H9 (cell line): ENCODE data around the gene MAD1L1. TPM values are rescaled to one million over a fixed set of nuclear protein-coding genes. Genes with fewer than 3 reads are reported as not detected.

Source experiments
- DNase-seq: peaks from one replicate; pipeline ENCODE4 v3.0.0-alpha.2; 2017
- H2AFZ ChIP-seq: one replicate; pipeline ENCODE4 v1.6.1; 2013; ENCODE audit warnings: mild to moderate bottlenecking, low read length, control low read depth, moderate library complexity
- H2AK5ac ChIP-seq: 2 replicates; pipeline ENCODE4 v1.6.1; 2013; ENCODE audit warnings: low read length, control low read depth, mixed read lengths; ENCODE audit not compliant: insufficient read length
- H2BK120ac ChIP-seq: one replicate; pipeline ENCODE4 v1.6.1; 2013; ENCODE audit warnings: low read depth, mild to moderate bottlenecking, low read length, control low read depth, inconsistent platforms; ENCODE audit not compliant: poor library complexity, severe bottlenecking
- H2BK12ac ChIP-seq: 2 replicates; pipeline ENCODE4 v1.6.1; 2013; ENCODE audit warnings: low read length, control low read depth, mixed read lengths, low read depth; ENCODE audit not compliant: insufficient read length
- H2BK15ac ChIP-seq: 2 replicates; pipeline ENCODE4 v1.6.1; 2013; ENCODE audit warnings: low read depth, low read length, control low read depth
- H2BK20ac ChIP-seq: one replicate; pipeline ENCODE4 v1.6.1; 2013; ENCODE audit warnings: low read depth, mild to moderate bottlenecking, low read length, control low read depth, inconsistent platforms; ENCODE audit not compliant: poor library complexity, severe bottlenecking
- H2BK5ac ChIP-seq: 2 replicates; pipeline ENCODE4 v1.6.1; 2013; ENCODE audit warnings: low read length, control low read depth, mixed read lengths; ENCODE audit not compliant: insufficient read length
- H3K14ac ChIP-seq: 2 replicates; pipeline ENCODE4 v1.6.1; 2013; ENCODE audit warnings: low read length, control low read depth; ENCODE audit not compliant: insufficient read depth
- H3K18ac ChIP-seq: 2 replicates; pipeline ENCODE4 v1.6.1; 2013; ENCODE audit warnings: low read depth, mild to moderate bottlenecking, mixed read lengths, low read length, control low read depth; ENCODE audit not compliant: insufficient read length
- H3K23ac ChIP-seq: 2 replicates; pipeline ENCODE4 v1.6.1; 2013; ENCODE audit warnings: low read length, control low read depth, mixed read lengths, low read depth; ENCODE audit not compliant: insufficient read length
- H3K23me2 ChIP-seq: 2 replicates; pipeline ENCODE4 v1.6.1; 2013; ENCODE audit warnings: low read depth, mild to moderate bottlenecking, mixed read lengths, low read length, control low read depth; ENCODE audit not compliant: insufficient read length, poor library complexity, severe bottlenecking
- H3K27ac ChIP-seq: 2 replicates; pipeline ENCODE4 v1.5.1; 2013; ENCODE audit warnings: low read length, control low read depth, mixed read lengths, low read depth; ENCODE audit not compliant: insufficient read length
- H3K27me3 ChIP-seq: 2 replicates; pipeline ENCODE4 v1.6.1; 2013; ENCODE audit warnings: low read length, control low read depth, inconsistent platforms; ENCODE audit not compliant: insufficient read depth
- H3K4ac ChIP-seq: 2 replicates; pipeline ENCODE4 v1.6.1; 2013; ENCODE audit warnings: low read depth, mild to moderate bottlenecking, control low read depth, inconsistent platforms, low read length, moderate library complexity
- H3K4me1 ChIP-seq: 2 replicates; pipeline ENCODE4 v1.6.1; 2013; ENCODE audit warnings: low read length, control low read depth, inconsistent platforms; ENCODE audit not compliant: insufficient read depth
- H3K4me2 ChIP-seq: 2 replicates; pipeline ENCODE4 v1.6.1; 2013; ENCODE audit warnings: low read length, control low read depth, mixed read lengths; ENCODE audit not compliant: insufficient read length, insufficient read depth
- H3K56ac ChIP-seq: 2 replicates; pipeline ENCODE4 v1.6.1; 2013; ENCODE audit warnings: low read depth, mild to moderate bottlenecking, mixed read lengths, low read length, control low read depth; ENCODE audit not compliant: insufficient read length
- H3K79me1 ChIP-seq: 2 replicates; pipeline ENCODE4 v1.6.1; 2013; ENCODE audit warnings: low read depth, mild to moderate bottlenecking, moderate library complexity, low read length, control low read depth, inconsistent platforms; ENCODE audit not compliant: insufficient read depth, poor library complexity, severe bottlenecking
- H3K79me2 ChIP-seq: 2 replicates; pipeline ENCODE4 v1.6.1; 2013; ENCODE audit warnings: low read length, control low read depth, inconsistent platforms; ENCODE audit not compliant: insufficient read depth
- H3K9ac ChIP-seq: 2 replicates; pipeline ENCODE4 v1.6.1; 2013; ENCODE audit warnings: low read length, control low read depth, mixed read lengths; ENCODE audit not compliant: insufficient read length; ENCODE audit errors: extremely low read depth
- H3K9me3 ChIP-seq: one replicate; pipeline ENCODE4 v1.6.1; 2013; ENCODE audit warnings: low read depth, low read length, inconsistent platforms; ENCODE audit not compliant: control insufficient read depth
- H3T11ph ChIP-seq: one replicate; pipeline ENCODE4 v1.6.1; 2013; ENCODE audit warnings: mild to moderate bottlenecking, low read length, control low read depth, inconsistent platforms
- H4K20me1 ChIP-seq: one replicate; pipeline ENCODE4 v1.6.1; 2013; ENCODE audit not compliant: control insufficient read depth, insufficient read length, insufficient read depth
- H4K5ac ChIP-seq: 2 replicates; pipeline ENCODE4 v1.6.1; 2013; ENCODE audit warnings: low read depth, mild to moderate bottlenecking, mixed read lengths, low read length, control low read depth; ENCODE audit not compliant: insufficient read length
- H4K8ac ChIP-seq: replicated peaks from 2 replicates; pipeline ENCODE4 v1.6.1; 2013; ENCODE audit warnings: low read length, control low read depth, mixed read lengths, low read depth; ENCODE audit not compliant: insufficient read length
- H4K91ac ChIP-seq: 2 replicates; pipeline ENCODE4 v1.6.1; 2013; ENCODE audit warnings: low read depth, mild to moderate bottlenecking, moderate library complexity, mixed read lengths, low read length, control low read depth; ENCODE audit not compliant: insufficient read length
- H3K27ac Mint-ChIP-seq, 3 experiments: 2 replicates in 2 of 3; 3 replicates in 1 of 3; pipeline ENCODE4 v1.8.0; 2020 to 2021; ENCODE audit warnings: mixed read lengths in 3 of 3, mild to moderate bottlenecking in 1 of 3, moderate library complexity in 1 of 3
- H3K27me3 Mint-ChIP-seq: 2 replicates; pipeline ENCODE4 v1.8.0; 2021; ENCODE audit warnings: low read depth, mild to moderate bottlenecking, moderate library complexity, mixed read lengths
- H3K36me3 Mint-ChIP-seq, 3 experiments: 2 replicates in 2 of 3; 3 replicates in 1 of 3; pipeline ENCODE4 v1.8.0; 2020 to 2021; ENCODE audit warnings: low read depth in 3 of 3, mixed read lengths in 3 of 3; ENCODE audit not compliant: insufficient read depth in 1 of 3
- H3K4me1 Mint-ChIP-seq, 2 experiments: 2 replicates each; pipeline ENCODE4 v1.8.0; 2020; ENCODE audit warnings: mixed read lengths in 2 of 2
- H3K4me3 Mint-ChIP-seq, 2 experiments: 2 replicates in 1 of 2; 3 replicates in 1 of 2; pipeline ENCODE4 v1.8.0; 2020 to 2021; ENCODE audit warnings: mild to moderate bottlenecking in 2 of 2, mixed read lengths in 2 of 2, moderate library complexity in 1 of 2
- H3K9me3 Mint-ChIP-seq, 2 experiments: 2 replicates in 1 of 2; 3 replicates in 1 of 2; pipeline ENCODE4 v1.8.0; 2020; ENCODE audit warnings: mild to moderate bottlenecking in 2 of 2, mixed read lengths in 2 of 2, moderate library complexity in 1 of 2
- CTCF ChIP-seq: fragments of 200-600 bp; sonication (generic); conservative IDR thresholded peaks from 3 replicates; pipeline ENCODE4 v1.8.0; 2021; ENCODE audit warnings: antibody characterized with exemption, mild to moderate bottlenecking
- whole genome bisulfite sequencing: extraction: QIAGEN DNeasy Blood & Tissue Kit; methylation state at CpG from one replicate; pipeline ENCODE4 v1.1.7; 2013; ENCODE audit warnings: missing lambda C conversion rate, low lambda C conversion rate, mixed read lengths; ENCODE audit not compliant: insufficient read length; ENCODE audit errors: extremely low coverage; 5-methylcytosine and 5-hydroxymethylcytosine counted together
- total RNA-seq: library from RNA; stranded (reverse); gene quantifications from 2 replicates; pipeline ENCODE4 v1.2.1, GENCODE V29; 2021

Gene MAD1L1
- total RNA-seq, 1 experiment from 2014 or later: 39.0 TPM

DNA sequence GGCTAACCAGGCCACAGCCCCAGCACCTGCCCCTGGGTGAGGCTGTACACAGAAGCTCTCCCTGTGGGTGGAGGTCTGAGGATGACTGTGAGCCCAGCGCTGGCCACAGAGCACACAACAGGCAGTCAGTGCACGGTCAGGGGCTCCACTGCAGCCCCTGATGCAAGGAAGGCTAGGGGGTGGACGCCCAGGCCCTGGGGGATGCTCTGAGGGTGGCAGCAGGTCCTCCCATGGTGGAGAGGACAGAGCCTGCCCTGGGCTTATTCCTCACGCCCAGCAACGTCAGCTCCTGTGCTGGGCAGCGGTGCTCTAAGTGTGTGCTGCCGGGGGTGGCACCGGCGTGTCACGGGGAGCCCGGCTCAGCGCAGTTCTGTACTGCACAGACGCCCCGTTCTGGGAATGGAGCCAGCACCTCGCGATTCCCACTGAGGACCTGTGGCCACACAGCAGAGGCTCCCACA is 223.2 kb downstream of the MAD1L1 start:
- Histone ChIP-seq H3K4me1 (no peaks in the 10 kb centered on the region), H3K9ac (no peak overlapping the region), H2BK5ac (no peak overlapping the region), H2BK15ac (no peak overlapping the region), H3K14ac (no peak overlapping the region; the same call in 1 of the 2 replicates), H2BK12ac (no peak overlapping the region), H3K79me1 (no peaks in the 10 kb centered on the region), H4K20me1 (no peaks in the 10 kb centered on the region), H3K23me2 (no peaks in the 10 kb centered on the region), H3K23ac (no peak overlapping the region), H4K8ac (no peak overlapping the region), H3K27me3 (no peaks in the 10 kb centered on the region), H2AFZ (no peak overlapping the region), H3K4me2 (no peak overlapping the region), H3T11ph (no peak overlapping the region), H2BK20ac (no peak overlapping the region), H3K9me3 (no peaks in the 10 kb centered on the region), H2AK5ac (no peak overlapping the region), H2BK120ac (no peak overlapping the region), H3K4ac (no peak overlapping the region), H3K79me2 (no peaks in the 10 kb centered on the region), H4K5ac (no peak overlapping the region), H3K27ac (no peak overlapping the region), H3K56ac (no peak overlapping the region), H3K18ac (no peak overlapping the region), H4K91ac (no peak overlapping the region)
- Mint-ChIP-seq H3K27ac (no peak overlapping the region), H3K9me3 (0 out of 5 replicates have a peak, but pooled peaks cover 0 to 4% of the 10 kb centered on the region in 2 experiments), H3K36me3 (peaks cover 7 to 12% (median 9%) of the 10 kb centered on the region in 3 experiments; a peak in 4 of 7 replicates), H3K27me3 (no peaks in the 10 kb centered on the region; the same call in 1 of the 2 replicates), H3K4me3 (no peak overlapping the region), H3K4me1 (no peaks in the 10 kb centered on the region)
- no peak for DNase-seq
- TF ChIP-seq CTCF: no peak
- WGBS: no CpG with 5 or more reads among the region's 16 CpGs
